ENCODE data around the gene LARP4B. TPM values are rescaled to one million over a fixed set of nuclear protein-coding genes. Genes with fewer than 3 reads are reported as not detected.

LARP4B gene
- total RNA-seq, 2 experiments from 2014 or later: 98.1 to 99.8 TPM

DNA sequence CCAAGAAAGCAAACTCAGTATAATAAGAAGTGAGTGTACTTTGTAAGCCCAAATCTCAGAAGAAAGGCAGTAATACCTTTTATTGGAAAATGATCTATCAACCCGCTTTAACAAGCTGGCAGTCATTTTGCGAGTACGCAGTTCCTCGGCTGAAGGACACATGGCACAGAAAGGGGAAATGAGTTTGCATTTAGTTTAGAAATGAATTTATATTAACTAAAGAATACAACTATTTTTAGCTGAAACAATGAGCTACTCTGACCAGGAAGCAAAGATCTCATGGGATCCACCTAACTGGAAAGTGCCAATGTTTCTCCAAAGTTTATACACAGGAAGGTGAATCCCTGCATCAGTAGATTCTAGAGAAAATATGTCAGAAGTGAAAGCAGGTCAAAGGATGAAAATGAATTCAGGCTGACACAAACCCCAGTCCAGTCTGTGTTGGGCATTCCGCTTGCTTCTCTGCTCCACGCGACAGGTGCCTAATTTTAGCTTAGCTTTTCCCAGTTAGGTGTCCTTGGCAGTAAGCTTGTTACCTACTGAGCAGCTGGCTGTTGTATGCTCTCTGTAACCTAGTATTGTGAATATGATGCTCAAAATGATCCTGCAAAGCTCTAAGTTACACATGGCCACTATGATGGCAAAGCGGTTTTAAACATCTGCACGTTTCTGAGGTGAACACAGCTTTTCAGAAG, 112.8 kb downstream of the LARP4B start:
- Mint-ChIP-seq H3K27ac (no peak overlapping the region), H3K9me3 (no peaks in the 10 kb centered on the region), H3K27me3 (no peaks in the 10 kb centered on the region), H3K4me3 (no peak overlapping the region), H3K36me3 (peaks cover 48% of the 10 kb centered on the region), H3K4me1 (peaks cover 18% of the 10 kb centered on the region)
- ATAC-seq (ENCODE audit: low read depth) (no peak), DNase-seq (no peak)
- POLR2A ChIA-PET: no interaction called here

DNA sequence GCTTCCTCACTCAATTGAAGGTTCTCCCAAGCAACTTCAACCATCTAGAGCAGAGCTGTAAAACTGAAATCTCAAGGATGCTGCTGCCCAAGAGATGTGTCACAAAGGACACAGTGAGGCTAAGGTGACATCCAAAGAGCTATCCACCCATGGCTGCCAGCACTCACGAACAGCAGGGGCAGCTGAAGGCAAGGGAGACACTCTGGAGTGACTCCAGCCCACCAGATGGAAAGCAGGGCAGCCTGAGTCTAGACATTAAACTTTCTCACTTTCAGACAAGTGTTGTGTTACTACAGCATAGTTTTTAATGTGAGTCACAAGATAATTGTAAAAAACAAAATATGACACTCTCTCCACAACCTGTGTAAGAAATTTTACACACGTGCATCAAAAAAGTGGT, 113.5 kb downstream of the LARP4B start:
- DNase-seq: no peak
- Mint-ChIP-seq H3K27ac (no peak overlapping the region), H3K4me1 (peaks cover 11% of the 10 kb centered on the region), H3K9me3 (no peaks in the 10 kb centered on the region), H3K36me3 (peaks cover 44% of the 10 kb centered on the region), H3K27me3 (no peaks in the 10 kb centered on the region), H3K4me3 (no peak overlapping the region)
- POLR2A ChIA-PET: no interaction called here
- no peak for ATAC-seq (ENCODE audit: low read depth)

DNA sequence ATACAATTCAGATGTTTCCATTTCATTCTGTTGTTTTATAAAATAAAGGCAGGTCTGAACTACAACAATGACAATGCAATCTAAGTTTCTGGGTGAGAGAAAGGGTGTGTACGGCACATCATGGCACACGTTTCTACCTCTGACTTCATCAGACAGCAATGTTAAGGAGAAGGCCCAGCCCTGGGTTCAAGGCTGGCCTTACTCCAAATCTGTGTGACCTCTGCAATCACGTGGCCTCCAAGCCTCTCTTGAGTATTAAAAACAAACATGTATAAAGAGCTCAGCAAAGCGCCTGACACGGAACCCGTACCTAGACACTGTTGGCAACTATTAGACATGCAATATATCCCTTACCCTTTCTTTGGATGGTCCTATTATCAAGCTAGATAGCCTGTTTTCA, 114.1 kb downstream of the LARP4B start:
- DNase-seq: no peak
- POLR2A ChIA-PET: no interaction called here
- no peaks in the 10 kb centered on the region for H3K9me3 Mint-ChIP-seq
- no peaks in the 10 kb centered on the region for H3K27me3 Mint-ChIP-seq
- peaks cover 6% of the 10 kb centered on the region for H3K4me1 Mint-ChIP-seq
- ATAC-seq (ENCODE audit: low read depth): no peak
- H3K27ac Mint-ChIP-seq: no peak overlapping the region
- no peak overlapping the region for H3K4me3 Mint-ChIP-seq
- peaks cover 42% of the 10 kb centered on the region for H3K36me3 Mint-ChIP-seq

DNA sequence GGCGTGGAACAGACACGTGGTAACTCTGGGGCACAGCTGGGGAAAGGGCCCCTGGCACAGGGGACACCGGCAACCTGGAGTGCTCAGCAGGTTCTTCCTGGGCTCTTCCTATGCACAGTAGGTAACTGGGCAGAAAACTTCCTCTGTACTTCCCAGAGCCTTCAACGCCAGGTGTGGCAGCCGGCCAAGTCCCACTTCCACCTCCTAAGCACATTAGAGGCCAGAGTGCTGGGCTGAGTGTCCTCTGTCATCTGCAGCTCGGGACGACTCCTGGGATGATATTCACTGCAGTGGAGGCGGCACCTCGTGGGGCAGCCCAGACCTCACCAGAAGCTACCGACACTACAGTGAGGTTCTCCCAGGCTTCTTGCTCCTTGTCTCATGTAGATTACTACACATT, 114.5 kb downstream of the LARP4B start:
- POLR2A ChIA-PET: no interaction called here
- Mint-ChIP-seq H3K27me3 (no peaks in the 10 kb centered on the region), H3K9me3 (no peaks in the 10 kb centered on the region), H3K4me1 (peaks cover 6% of the 10 kb centered on the region), H3K4me3 (no peak overlapping the region), H3K27ac (no peak overlapping the region), H3K36me3 (peaks cover 43% of the 10 kb centered on the region)
- DNase-seq (no peak), ATAC-seq (ENCODE audit: low read depth) (no peak)

DNA sequence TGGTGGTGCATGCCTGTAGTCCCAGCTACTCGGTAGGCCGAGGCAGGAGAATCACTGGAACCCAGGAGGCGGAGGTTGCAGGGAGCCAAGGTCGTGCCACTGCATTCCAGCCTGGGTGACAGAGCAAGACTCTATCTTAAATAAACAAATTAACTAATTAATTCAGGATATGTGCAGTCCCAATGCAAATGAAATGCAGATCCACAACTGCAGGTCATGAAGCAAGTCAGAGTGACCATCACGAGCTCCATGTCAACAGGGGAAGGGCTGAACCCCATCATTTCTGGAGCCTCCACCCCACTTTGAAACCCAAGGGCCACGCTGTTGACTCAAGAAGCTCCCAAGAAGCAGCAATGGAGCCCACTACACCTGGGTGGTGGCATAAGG, 115.4 kb downstream of the LARP4B start:
- POLR2A ChIA-PET: no interaction called here
- Mint-ChIP-seq H3K9me3 (no peaks in the 10 kb centered on the region), H3K4me1 (peaks cover 2% of the 10 kb centered on the region), H3K27me3 (no peaks in the 10 kb centered on the region), H3K36me3 (peaks cover 36% of the 10 kb centered on the region), H3K27ac (no peak overlapping the region), H3K4me3 (no peak overlapping the region)
- ATAC-seq (ENCODE audit: low read depth) (no peak), DNase-seq (no peak)

DNA sequence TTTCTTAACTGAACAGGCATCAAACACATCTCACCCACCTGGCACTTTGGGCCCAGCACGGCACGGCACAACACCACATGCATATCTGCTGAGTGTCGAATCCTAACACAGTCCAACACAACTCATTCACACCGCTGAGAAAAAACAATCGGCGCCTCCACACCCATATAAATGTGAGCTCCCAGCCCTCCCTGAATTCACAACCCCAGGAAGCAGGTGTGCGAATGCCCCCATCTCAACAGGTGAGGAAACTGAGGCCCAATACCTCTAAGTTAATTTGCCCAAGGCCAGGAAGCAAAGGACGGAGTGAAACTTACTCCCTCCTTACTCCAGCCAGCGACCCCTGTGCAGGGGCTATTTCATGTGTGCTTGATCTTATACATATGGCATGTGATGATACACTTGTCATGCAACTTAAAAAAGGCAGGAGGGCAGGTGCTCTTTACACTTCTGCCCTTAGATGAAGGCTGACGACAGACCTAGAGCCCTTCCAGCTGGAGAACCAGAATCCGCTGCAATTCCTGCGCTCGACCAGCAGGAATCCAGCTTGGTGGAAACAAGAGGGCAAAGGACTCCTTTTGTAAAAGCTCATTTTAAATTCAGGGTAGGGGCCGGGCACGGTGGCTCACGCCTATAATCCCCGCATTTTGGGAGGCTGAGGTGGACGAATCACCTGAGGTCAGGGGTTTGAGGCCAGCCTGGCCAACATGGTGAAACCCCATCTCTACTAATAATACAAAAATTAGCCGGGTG, 116.0 kb downstream of the LARP4B start:
- no peaks in the 10 kb centered on the region for H3K9me3 Mint-ChIP-seq
- H3K4me3 Mint-ChIP-seq: no peak overlapping the region
- no peaks in the 10 kb centered on the region for H3K4me1 Mint-ChIP-seq
- ATAC-seq (ENCODE audit: low read depth): no peak
- H3K27me3 Mint-ChIP-seq: no peaks in the 10 kb centered on the region
- no peak for DNase-seq
- peaks cover 30% of the 10 kb centered on the region for H3K36me3 Mint-ChIP-seq
- H3K27ac Mint-ChIP-seq: no peak overlapping the region
- POLR2A ChIA-PET: no interaction called here

DNA sequence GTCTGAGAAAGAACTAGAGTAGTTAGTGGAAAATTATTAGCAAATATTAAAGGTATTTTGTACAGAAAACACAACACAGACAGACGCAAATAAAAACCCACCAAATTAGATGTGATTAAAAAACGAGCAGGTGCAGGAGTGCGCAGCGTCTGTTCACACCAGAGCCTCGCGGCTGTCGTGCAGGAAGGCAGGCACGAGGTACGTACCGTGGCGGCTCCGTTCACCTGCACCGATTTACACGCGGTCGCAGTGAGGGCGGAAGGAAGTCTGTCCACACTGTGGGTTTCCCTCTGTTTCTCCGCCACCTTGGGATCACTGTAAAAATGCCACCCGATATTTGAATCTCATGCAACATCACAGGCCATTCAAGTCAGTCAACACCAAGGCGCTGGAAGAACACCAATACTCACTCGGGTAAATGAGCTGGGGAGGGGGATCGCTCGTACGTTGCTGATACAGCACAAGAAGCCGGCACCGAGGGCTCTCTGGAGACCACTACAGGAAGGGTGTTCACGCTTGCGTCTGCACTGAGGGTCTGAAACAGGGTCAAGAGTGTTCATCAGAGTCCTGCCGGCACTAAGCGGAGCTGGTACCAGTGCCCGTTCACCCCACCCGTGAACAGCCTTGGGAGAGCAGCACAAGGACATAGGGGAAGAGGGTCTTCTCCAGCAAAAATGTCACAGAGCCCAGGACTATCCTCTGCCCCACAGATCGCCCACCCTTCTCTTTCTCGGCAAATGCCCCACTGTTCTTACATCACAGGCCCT, 116.8 kb downstream of the LARP4B start:
- Mint-ChIP-seq H3K9me3 (no peaks in the 10 kb centered on the region), H3K27ac (no peak overlapping the region), H3K36me3 (peaks cover 24% of the 10 kb centered on the region), H3K4me1 (no peaks in the 10 kb centered on the region), H3K4me3 (no peak overlapping the region), H3K27me3 (no peaks in the 10 kb centered on the region)
- ATAC-seq (ENCODE audit: low read depth): no peak
- DNase-seq: no peak
- POLR2A ChIA-PET: no interaction called here

DNA sequence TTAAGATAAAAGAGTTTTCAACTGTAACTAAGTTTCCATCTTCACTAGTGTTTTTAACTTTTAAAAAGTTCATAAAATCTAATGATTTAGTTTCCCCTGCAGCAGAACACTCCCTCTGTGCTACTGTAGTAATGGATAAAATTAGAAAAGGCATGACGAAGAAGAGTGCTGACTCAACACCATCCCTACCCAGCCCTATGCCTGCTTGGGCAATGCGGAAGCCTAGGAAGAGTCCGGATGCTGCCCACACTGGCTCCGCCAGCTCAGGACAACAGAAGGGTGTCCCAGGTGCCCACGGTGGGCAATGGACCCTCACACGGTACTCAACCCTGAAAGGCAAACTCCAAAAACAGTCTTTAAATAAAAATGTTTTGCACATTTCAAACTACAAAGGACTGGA, 118.2 kb downstream of the LARP4B start:
- ATAC-seq (ENCODE audit: low read depth) (no peak), DNase-seq (no peak)
- POLR2A ChIA-PET: no interaction called here
- peaks cover 24% of the 10 kb centered on the region for H3K36me3 Mint-ChIP-seq
- no peaks in the 10 kb centered on the region for H3K27me3 Mint-ChIP-seq
- H3K27ac Mint-ChIP-seq: no peak overlapping the region
- H3K4me3 Mint-ChIP-seq: no peak overlapping the region
- H3K4me1 Mint-ChIP-seq: no peaks in the 10 kb centered on the region
- H3K9me3 Mint-ChIP-seq: no peaks in the 10 kb centered on the region

DNA sequence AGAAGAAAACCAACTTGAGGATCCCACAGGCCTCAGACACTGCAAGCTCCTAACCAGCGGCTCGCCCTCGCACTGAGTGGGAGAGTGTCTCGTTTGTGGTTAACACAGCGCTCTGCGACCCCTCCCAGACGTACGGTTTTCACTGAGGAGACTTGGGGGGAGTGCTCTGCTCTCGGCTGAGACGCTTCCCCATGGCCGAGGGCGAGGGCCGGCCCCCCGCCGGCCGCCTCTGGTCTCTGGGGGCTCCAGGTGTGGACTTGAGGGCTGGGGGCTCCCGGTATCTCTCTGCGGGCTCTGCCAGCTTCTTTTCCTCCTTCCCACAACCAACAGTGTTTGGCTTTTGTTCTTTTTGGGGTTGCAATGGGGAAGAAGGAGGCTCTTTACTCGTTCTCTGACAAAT, 118.7 kb downstream of the LARP4B start:
- ATAC-seq (ENCODE audit: low read depth): no peak
- H3K36me3 Mint-ChIP-seq: peaks cover 25% of the 10 kb centered on the region
- no peak overlapping the region for H3K4me3 Mint-ChIP-seq
- POLR2A ChIA-PET: no interaction called here
- H3K4me1 Mint-ChIP-seq: no peaks in the 10 kb centered on the region
- no peaks in the 10 kb centered on the region for H3K27me3 Mint-ChIP-seq
- H3K27ac Mint-ChIP-seq: no peak overlapping the region
- no peaks in the 10 kb centered on the region for H3K9me3 Mint-ChIP-seq
- DNase-seq: no peak

DNA sequence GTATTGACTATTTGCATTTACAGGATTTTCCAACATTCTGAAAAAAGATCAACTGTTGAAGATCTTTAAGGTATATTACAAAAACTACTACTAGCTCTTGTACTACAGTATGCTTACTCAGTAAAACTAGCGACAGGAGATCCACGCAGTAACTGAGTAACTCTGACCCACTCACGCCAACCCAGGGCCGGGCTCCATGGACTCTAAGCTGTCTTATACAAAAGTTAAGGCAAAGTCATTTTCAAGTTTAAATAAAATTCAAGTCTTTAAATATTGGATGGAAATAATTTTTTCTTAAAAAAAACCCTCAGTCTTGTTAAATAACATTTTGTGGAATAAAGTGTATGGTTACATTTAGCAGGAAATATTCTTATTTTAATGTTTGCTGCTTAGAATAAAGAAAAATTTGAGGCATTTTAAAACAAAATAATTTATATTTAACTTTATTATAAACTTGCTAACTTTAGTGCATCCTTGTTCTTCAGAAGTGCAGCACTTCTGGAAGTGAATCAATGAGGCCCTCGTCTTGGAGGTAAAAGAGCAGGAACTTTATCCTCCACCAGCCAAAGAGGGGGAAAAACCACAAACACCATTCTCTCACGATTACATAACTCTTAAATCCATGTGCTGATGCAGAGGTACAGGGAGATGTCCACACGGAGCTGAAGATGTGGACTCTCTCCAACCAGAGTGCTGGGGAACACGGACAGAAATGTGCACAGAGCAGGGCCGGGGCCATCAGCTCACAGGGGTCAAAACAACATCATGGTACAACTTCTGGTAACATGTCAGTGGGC, 119.9 kb downstream of the LARP4B start:
- H3K4me1 Mint-ChIP-seq: no peaks in the 10 kb centered on the region
- no peak overlapping the region for H3K27ac Mint-ChIP-seq
- no peaks in the 10 kb centered on the region for H3K9me3 Mint-ChIP-seq
- H3K36me3 Mint-ChIP-seq: peaks cover 23% of the 10 kb centered on the region
- ATAC-seq (ENCODE audit: low read depth) (no peak), DNase-seq (no peak)
- H3K4me3 Mint-ChIP-seq: no peak overlapping the region
- POLR2A ChIA-PET: no interaction called here
- no peaks in the 10 kb centered on the region for H3K27me3 Mint-ChIP-seq

DNA sequence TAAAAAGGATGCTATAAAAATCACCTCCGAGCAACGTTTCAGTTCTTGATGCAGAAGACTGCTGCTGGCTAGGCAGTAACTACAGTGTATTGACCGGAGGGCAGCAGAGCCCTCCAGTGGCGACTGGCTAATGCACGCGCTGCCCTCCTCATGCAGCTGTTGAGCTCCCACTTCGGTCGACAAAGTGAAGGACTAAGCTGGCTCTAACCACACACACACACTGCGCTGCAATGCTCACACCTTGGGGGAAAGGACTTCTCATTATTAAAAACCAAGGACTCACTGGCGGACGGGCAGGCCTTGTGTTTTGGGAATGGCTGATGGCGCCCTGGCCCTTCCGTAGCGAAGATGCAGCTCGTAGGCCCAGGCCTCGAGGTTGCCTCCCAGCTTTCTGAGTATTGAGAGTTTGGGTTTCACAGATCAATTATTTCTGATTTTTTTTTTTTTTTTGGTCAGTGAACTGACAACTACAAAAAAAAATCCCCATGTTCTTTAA, 121.1 kb downstream of the LARP4B start:
- POLR2A ChIA-PET: no interaction called here
- no peaks in the 10 kb centered on the region for H3K9me3 Mint-ChIP-seq
- ATAC-seq (ENCODE audit: low read depth): no peak
- no peaks in the 10 kb centered on the region for H3K4me1 Mint-ChIP-seq
- no peak for DNase-seq
- H3K36me3 Mint-ChIP-seq: peaks cover 19% of the 10 kb centered on the region
- no peaks in the 10 kb centered on the region for H3K27me3 Mint-ChIP-seq
- no peak overlapping the region for H3K27ac Mint-ChIP-seq
- no peak overlapping the region for H3K4me3 Mint-ChIP-seq

DNA sequence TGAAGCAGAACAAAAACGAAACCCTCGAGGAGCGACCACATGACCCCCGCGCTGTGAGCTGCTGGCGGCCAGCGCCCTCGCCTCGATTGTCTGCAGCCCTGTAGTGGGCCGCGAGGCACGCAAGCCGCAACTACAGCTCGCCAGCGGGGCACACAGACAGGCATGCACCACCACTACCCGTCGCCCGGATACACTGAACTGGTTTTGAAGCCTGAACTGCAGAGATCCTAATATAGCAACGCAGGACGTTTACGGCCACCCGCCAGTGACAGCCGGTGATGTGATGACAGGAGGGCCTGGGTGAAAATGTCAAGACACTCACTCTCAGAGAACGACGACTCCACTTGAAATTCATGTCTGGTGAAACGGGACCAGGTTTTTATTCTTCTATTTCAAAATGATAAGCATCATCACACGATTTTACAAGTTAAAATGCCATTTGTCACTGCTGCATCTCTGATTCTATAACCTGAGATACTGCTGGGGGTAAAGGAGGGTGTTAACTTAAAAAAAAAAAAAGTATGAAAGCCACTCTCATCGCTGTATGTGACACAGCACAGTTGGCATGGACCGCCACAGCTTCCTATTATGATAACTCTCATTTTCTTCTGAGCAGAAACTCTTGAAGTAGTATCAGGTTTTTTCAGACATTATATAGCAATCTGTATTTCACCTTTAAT, 121.7 kb downstream of the LARP4B start:
- Mint-ChIP-seq H3K4me1 (peaks cover 1% of the 10 kb centered on the region), H3K27ac (no peak overlapping the region), H3K4me3 (no peak overlapping the region), H3K36me3 (peaks cover 16% of the 10 kb centered on the region), H3K27me3 (no peaks in the 10 kb centered on the region), H3K9me3 (no peaks in the 10 kb centered on the region)
- no peak for DNase-seq
- no peak for ATAC-seq (ENCODE audit: low read depth)
- POLR2A ChIA-PET: no interaction called here

DNA sequence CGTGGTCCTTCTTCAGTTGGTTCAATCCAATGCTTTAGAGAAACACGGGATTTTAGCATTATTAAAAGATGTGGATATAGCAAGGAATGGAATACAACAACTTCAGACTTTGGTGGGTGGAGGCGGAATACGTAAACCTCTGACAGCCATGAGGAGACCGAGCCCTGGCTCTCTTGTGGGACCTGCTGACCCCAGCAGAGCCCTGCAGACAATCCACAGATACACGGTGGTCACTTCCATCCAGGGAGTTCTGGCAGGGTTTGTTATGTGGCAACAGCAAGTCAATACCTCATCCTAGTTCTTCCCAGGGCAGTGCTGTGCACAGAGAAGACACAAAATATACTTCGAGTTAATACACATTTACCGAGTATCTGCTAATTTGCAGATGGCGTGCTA, 123.5 kb downstream of the LARP4B start:
- H3K27me3 Mint-ChIP-seq: no peaks in the 10 kb centered on the region
- no peak for ATAC-seq (ENCODE audit: low read depth)
- no peak for DNase-seq
- no peaks in the 10 kb centered on the region for H3K9me3 Mint-ChIP-seq
- H3K4me3 Mint-ChIP-seq: no peak overlapping the region
- H3K4me1 Mint-ChIP-seq: peaks cover 5% of the 10 kb centered on the region
- POLR2A ChIA-PET: no interaction called here
- peaks cover 11% of the 10 kb centered on the region for H3K36me3 Mint-ChIP-seq
- H3K27ac Mint-ChIP-seq: no peak overlapping the region

Data from activated naive CD8-positive, alpha-beta T cell treated with anti-CD3 and anti-CD28 coated beads, Interleukin-2, amount 10 ng/mL, durations not matched to agents 7 days and 5 days (primary cell).